HTERT RPE-1 (cell line): Measurements from ENCODE around the gene OR1J2.

Experiments used
- in situ Hi-C: fragments of 300-500 bp; cut with MboI; formaldehyde crosslinking; loops from 4 replicates; pipeline ENCODE4 v1.14.3; 2020; ENCODE audit warnings: low sequenced_read_pairs

The OR1J2 gene

DNA sequence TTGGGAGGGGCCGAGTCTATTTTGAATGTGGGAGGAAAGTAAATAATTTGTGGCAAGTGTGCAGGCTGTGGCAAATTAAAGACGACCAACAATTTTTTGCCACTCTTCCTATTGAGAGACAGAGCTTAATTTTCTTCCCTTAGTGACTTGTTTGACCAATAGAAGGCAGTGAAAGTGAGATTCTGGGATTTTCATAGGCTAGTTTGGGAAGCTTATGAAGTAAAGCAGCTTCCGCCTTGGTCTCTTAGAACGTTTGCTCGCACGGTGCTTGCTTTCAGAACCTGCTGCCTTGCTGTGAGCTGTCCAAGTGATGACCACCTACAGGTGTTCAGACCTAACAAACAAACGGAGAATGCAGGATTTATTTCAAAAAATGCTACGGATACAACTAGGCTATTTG, 35.6 kb downstream of the OR1J2 start:
- in situ Hi-C loops = no loop called here

GRCh38 chr9:122551371-122551770, 40.8 kb downstream of the OR1J2 start:
- in situ Hi-C loops = no loop called here

DNA sequence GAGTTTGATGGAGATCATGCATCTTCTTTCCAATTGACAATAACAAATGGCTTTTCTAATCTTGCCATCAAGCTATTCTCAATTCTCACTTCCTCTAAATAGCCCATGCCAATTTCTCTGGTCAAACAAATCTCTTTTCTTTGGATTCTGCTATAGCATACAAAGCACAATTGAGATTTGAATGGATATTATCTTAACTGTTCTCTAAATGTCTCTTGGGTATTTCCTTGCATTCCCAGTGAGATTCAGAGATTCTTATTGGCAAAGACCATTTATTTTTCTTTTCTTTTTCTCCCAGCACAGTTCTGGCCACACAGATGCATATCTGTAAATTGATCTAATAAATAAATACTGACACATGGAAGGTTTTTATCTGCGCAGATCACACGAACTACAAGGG, 42.2 kb downstream of the OR1J2 start, which contains the start of gene OR1N2:
Gene OR1N2, plus strand, starts transcription at position 301 of the 400 bp plus-strand sequence. CDS start 100 bp downstream, outside the sequence.
- in situ Hi-C loops = no loop called here
